Peyer's patch (tissue), 4 donors: ENCODE data around the gene ARRDC4. TPM values are rescaled to one million over a fixed set of nuclear protein-coding genes. Genes with fewer than 3 reads are reported as not detected.

Experiments
- DNase-seq, 3 donors: peaks; one replicate each; pipeline ENCODE4 v3.0.0-alpha.2; 2017 to 2019
- H3K27ac ChIP-seq, 4 donors: fragments of 200-600 bp; sonication (generic); one replicate each; pipeline ENCODE4 v1.5.1; 2016 to 2019
- H3K27me3 ChIP-seq, 2 donors: fragments of 200-600 bp; sonication (generic); one replicate each; pipeline ENCODE4 v1.5.1; 2019
- H3K36me3 ChIP-seq, 3 donors: fragments of 200-600 bp; sonication (generic); one replicate each; pipeline ENCODE4 v1.5.1; 2016 to 2019
- H3K4me1 ChIP-seq, 4 donors: fragments of 200-600 bp; sonication (generic); one replicate each; pipeline ENCODE4 v1.5.1; 2016 to 2019
- H3K4me3 ChIP-seq, 4 donors: fragments of 200-600 bp; sonication (generic); 1 replicate in 3 of 4; 2 replicates in 1 of 4; pipeline ENCODE4 v1.5.1; 2016 to 2019; ENCODE audit warnings: mild to moderate bottlenecking in 1 of 4
- H3K9me3 ChIP-seq, 4 donors: fragments of 200-600 bp; sonication (generic); one replicate each; pipeline ENCODE4 v1.5.1; 2016 to 2019; ENCODE audit warnings: mild to moderate bottlenecking in 1 of 4
- POLR2A ChIP-seq, 2 donors: fragments of 450-650 bp; IDR thresholded peaks; one replicate each; pipeline ENCODE4 v1.5.1; 2017; ENCODE audit warnings: antibody characterized with exemption in 2 of 2, mild to moderate bottlenecking in 2 of 2, moderate library complexity in 2 of 2
- total RNA-seq, 4 donors: library from RNA; depleted of rRNA; stranded (reverse); fragments of >200 nt; gene quantifications; one replicate each; pipeline ENCODE4 v1.1.0, GENCODE V29; 2016
- TF ChIP-seq, protein P1 (sequence below), 6 experiments: fragments of 450-650 bp in 4 of 6; fragments of 200-600 bp in 2 of 6; sonication (generic) in 1 of 6; IDR thresholded peaks; one replicate each; pipeline ENCODE4 v1.5.1; 2017 to 2019; ENCODE audit warnings: antibody characterized with exemption in 6 of 6, mild to moderate bottlenecking in 3 of 6, moderate library complexity in 1 of 6

The ARRDC4 gene
- total RNA-seq, 4 donors from 2014 or later = 28.2 to 110 (median 76.9) TPM

- H3K4me3 ChIP-seq = no peak overlapping the region
- no peaks in the 10 kb centered on the region for H3K9me3 ChIP-seq
- no peaks in the 10 kb centered on the region for H3K36me3 ChIP-seq
- peak in 1 of 3 donors; percentile 53 for DNase-seq
- H3K27me3 ChIP-seq = no peaks in the 10 kb centered on the region
- no peak for TF ChIP-seq POLR2A (IDR thresholded peaks at IDR 0.05)
- TF ChIP-seq, protein P1, sequence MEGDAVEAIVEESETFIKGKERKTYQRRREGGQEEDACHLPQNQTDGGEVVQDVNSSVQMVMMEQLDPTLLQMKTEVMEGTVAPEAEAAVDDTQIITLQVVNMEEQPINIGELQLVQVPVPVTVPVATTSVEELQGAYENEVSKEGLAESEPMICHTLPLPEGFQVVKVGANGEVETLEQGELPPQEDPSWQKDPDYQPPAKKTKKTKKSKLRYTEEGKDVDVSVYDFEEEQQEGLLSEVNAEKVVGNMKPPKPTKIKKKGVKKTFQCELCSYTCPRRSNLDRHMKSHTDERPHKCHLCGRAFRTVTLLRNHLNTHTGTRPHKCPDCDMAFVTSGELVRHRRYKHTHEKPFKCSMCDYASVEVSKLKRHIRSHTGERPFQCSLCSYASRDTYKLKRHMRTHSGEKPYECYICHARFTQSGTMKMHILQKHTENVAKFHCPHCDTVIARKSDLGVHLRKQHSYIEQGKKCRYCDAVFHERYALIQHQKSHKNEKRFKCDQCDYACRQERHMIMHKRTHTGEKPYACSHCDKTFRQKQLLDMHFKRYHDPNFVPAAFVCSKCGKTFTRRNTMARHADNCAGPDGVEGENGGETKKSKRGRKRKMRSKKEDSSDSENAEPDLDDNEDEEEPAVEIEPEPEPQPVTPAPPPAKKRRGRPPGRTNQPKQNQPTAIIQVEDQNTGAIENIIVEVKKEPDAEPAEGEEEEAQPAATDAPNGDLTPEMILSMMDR (IDR thresholded peaks at IDR 0.05) = peak in 3 of 6 experiments; percentile 8 to 34 (median 30)
- H3K27ac ChIP-seq = peak overlapping the region in 1 of 4 donors; percentile 6
- H3K4me1 ChIP-seq = peaks cover 0 to 26% (median 3%) of the 10 kb centered on the region in 4 donors
These were observed 40.0 kb downstream of the ARRDC4 start for GRCh38 chr15:98000249-98001203.

- H3K36me3 ChIP-seq = no peaks in the 10 kb centered on the region
- H3K4me3 ChIP-seq = no peak overlapping the region
- H3K27me3 ChIP-seq = no peaks in the 10 kb centered on the region
- no peak for TF ChIP-seq POLR2A (IDR thresholded peaks at IDR 0.05)
- TF ChIP-seq, protein P1 (IDR thresholded peaks at IDR 0.05) = no peak
- no peaks in the 10 kb centered on the region for H3K9me3 ChIP-seq
- no peak overlapping the region for H3K27ac ChIP-seq
- H3K4me1 ChIP-seq = peaks cover 0 to 14% (median 0%) of the 10 kb centered on the region in 4 donors
- no peak for DNase-seq
These were observed 41.2 kb downstream of the ARRDC4 start for GRCh38 chr15:98001663-98002194.

DNA sequence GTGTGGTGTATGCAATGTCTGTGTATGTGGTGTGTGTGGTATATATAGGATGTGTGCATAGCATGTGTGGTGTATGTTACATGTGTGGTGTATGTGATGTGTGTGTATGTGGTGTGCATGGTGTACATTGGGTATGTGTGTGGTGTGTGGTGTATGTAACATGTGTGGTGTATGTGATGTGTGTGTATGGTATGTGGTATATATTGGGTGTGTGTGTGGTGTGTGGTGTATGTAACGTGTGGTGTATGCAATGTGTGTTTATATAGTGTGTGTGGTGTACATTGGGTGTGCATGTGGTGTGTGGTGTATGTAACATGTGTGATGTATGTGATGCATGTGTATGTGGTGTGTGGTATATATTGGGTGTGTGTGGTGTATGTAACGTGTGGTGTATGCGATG is 41.9 kb downstream of the ARRDC4 start:
- Histone ChIP-seq H3K27ac (no peak overlapping the region), H3K36me3 (no peaks in the 10 kb centered on the region), H3K9me3 (no peaks in the 10 kb centered on the region), H3K27me3 (no peaks in the 10 kb centered on the region), H3K4me1 (peaks cover 0 to 14% (median 0%) of the 10 kb centered on the region in 4 donors), H3K4me3 (no peak overlapping the region)
- TF ChIP-seq, protein P1 (IDR thresholded peaks at IDR 0.05) = no peak
- TF ChIP-seq POLR2A (IDR thresholded peaks at IDR 0.05) = no peak
- DNase-seq = no peak

DNA sequence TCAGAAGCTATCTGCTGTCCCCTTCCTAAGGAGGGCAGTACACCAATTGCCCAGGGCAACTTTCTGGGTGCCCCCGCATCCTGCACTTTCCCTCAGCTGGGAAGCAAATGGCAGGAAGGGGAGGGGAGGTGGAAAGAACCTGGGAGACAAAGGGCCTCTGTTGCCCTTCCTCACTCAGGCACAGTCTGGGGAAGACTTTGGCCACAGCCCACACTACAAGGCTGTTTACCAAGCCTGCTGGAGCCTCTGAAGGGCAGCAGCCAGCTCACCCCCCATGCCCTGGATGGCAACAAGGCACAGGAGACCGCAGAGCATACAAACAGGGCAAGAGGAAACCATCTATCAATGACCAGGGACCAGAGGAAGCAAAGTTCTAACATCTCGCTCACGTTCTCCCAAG is 42.4 kb downstream of the ARRDC4 start:
- H3K27me3 ChIP-seq = no peaks in the 10 kb centered on the region
- H3K27ac ChIP-seq = peak overlapping the region in 2 of 4 donors; percentile 9 to 32
- H3K4me1 ChIP-seq = peaks cover 0 to 14% (median 0%) of the 10 kb centered on the region in 4 donors
- TF ChIP-seq, protein P1 (IDR thresholded peaks at IDR 0.05) = no peak
- no peak for TF ChIP-seq POLR2A (IDR thresholded peaks at IDR 0.05)
- H3K9me3 ChIP-seq = no peaks in the 10 kb centered on the region
- no peak for DNase-seq
- no peak overlapping the region for H3K4me3 ChIP-seq
- no peaks in the 10 kb centered on the region for H3K36me3 ChIP-seq

DNA sequence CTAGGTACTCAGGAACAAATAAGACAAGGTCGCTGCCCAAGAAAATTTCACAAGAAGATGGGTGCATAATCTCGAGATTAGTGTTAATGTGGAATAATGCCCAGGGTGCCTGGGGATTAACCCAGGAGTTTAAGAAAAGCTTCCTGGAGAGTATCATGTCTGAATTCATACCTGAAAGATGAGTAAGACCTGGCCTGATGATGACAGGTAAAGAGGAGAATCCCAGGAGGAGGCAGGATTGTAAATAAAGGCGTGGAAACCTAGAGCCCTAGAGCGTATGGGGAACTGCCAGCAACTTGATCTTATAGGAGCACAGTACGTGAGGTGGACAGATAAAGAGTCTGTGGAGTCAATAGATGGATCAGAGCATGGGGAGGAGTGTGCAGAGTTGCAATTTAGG is 43.0 kb downstream of the ARRDC4 start:
- Histone ChIP-seq H3K4me3 (no peak overlapping the region), H3K4me1 (peaks cover 0 to 14% (median 0%) of the 10 kb centered on the region in 4 donors), H3K36me3 (no peaks in the 10 kb centered on the region), H3K27me3 (no peaks in the 10 kb centered on the region), H3K9me3 (no peaks in the 10 kb centered on the region), H3K27ac (peak overlapping the region in 2 of 4 donors; percentile 9 to 32)
- TF ChIP-seq POLR2A (IDR thresholded peaks at IDR 0.05) = no peak
- TF ChIP-seq, protein P1 (IDR thresholded peaks at IDR 0.05) = no peak
- no peak for DNase-seq
